GM12878 (cell line): ENCODE measurements around the gene HPGD. TPM values are rescaled to one million over a fixed set of nuclear protein-coding genes. Genes with fewer than 3 reads are reported as not detected.

ENCODE experiments used
- ATAC-seq: fragments of 200-7000 bp; cut with Tn5 transposase; 3 replicates; pipeline ENCODE4 v1.9.1; 2020; ENCODE audit warnings: mild to moderate bottlenecking, moderate library complexity
- BruUV-seq: library from RNA; stranded (reverse); fragments of 400-500 nt; replicated peaks from 2 replicates; lab custom pipeline; 2021; lab: Mats Ljungman, UMichigan
- CTCF ChIA-PET: fragments of 300-600 bp; sonication (Branson Sonifier 250); formaldehyde crosslinking; extraction: SDS; loops from one replicate; lab custom pipeline; 2021; ENCODE audit warnings: inconsistent platforms; lab: Yijun Ruan, JAX
- POLR2A ChIA-PET: fragments of 350-600 bp; formaldehyde crosslinking; extraction: SDS; loops from one replicate; lab custom pipeline; 2021; ENCODE audit warnings: inconsistent platforms; lab: Charles Lee
- RAD21 ChIA-PET: fragments of 300-600 bp; sonication (Branson Sonifier 250); formaldehyde crosslinking; loops from one replicate; lab custom pipeline; 2023; ENCODE audit warnings: antibody characterized with exemption; ENCODE audit not compliant: unreplicated experiment; lab: Charles Lee
- SMC1A ChIA-PET: fragments of 300-600 bp; sonication (Branson Sonifier 250); formaldehyde crosslinking; loops from one replicate; lab custom pipeline; 2023; ENCODE audit not compliant: unreplicated experiment, uncharacterized antibody; lab: Charles Lee
- DNase-seq: peaks from one replicate; pipeline ENCODE4 v3.0.0-alpha.2; 2011; ENCODE audit warnings: low read depth, low spot score
- FAIRE-seq: peaks from 3 replicates; lab custom pipeline; 2011; peaks lifted over from hg19 to GRCh38; lab: Jason Lieb, UNC
- H2AFZ ChIP-seq: 2 replicates; pipeline ENCODE4 v1.6.0; 2011; ENCODE audit warnings: low read depth, low read length, control low read depth; ENCODE audit not compliant: control insufficient read depth
- H3K27ac ChIP-seq: 2 replicates; pipeline ENCODE4 v1.5.1; 2011; ENCODE audit warnings: control low read depth; ENCODE audit not compliant: control insufficient read depth, insufficient read depth
- H3K27me3 ChIP-seq, 2 experiments: replicated peaks in 1 of 2; 2 replicates each; pipeline versions ENCODE4 v1.6.0 to v1.6.1; 2011; ENCODE audit warnings: low read length in 1 of 2; ENCODE audit not compliant: control insufficient read depth in 2 of 2, insufficient read depth in 2 of 2
- H3K36me3 ChIP-seq, 2 experiments: 2 replicates each; pipeline ENCODE4 v1.5.1; 2011; ENCODE audit warnings: low read length in 1 of 2; ENCODE audit not compliant: control insufficient read depth in 2 of 2, insufficient read depth in 2 of 2
- H3K4me1 ChIP-seq: 2 replicates; pipeline ENCODE4 v1.6.1; 2011; ENCODE audit warnings: mild to moderate bottlenecking, low read length, moderate library complexity, mixed read lengths; ENCODE audit not compliant: control insufficient read depth, insufficient read depth
- H3K4me2 ChIP-seq: 2 replicates; pipeline ENCODE4 v1.6.0; 2011; ENCODE audit warnings: control low read depth; ENCODE audit not compliant: control insufficient read depth, insufficient read depth
- H3K4me3 ChIP-seq: fragments of 200-600 bp; sonication (generic); 2 replicates; pipeline ENCODE4 v1.5.1; 2016
- H3K79me2 ChIP-seq: 2 replicates; pipeline ENCODE4 v1.6.0; 2011; ENCODE audit warnings: low read length; ENCODE audit not compliant: control insufficient read depth, insufficient read depth
- H3K9ac ChIP-seq: 2 replicates; pipeline ENCODE4 v1.8.0; 2011; ENCODE audit warnings: low read length, control low read depth, mixed read lengths; ENCODE audit not compliant: control insufficient read depth, insufficient read depth
- H3K9me3 ChIP-seq: replicated peaks from 3 replicates; pipeline ENCODE4 v1.5.1; 2011; ENCODE audit warnings: mild to moderate bottlenecking, low read length; ENCODE audit not compliant: control insufficient read depth, insufficient read depth
- H4K20me1 ChIP-seq: 2 replicates; pipeline ENCODE4 v1.6.0; 2011; ENCODE audit not compliant: control insufficient read depth, insufficient read depth
- BHLHE40 ChIP-seq, 2 experiments: fragments of 450-650 bp in 1 of 2; IDR thresholded peaks; 2 replicates each; pipeline ENCODE4 v1.6.1; 2011 to 2017; ENCODE audit warnings: low read depth in 2 of 2, borderline replicate concordance in 1 of 2, improper control_type of control experiment in 1 of 2, low read length in 1 of 2, mild to moderate bottlenecking in 1 of 2
- CEBPB ChIP-seq, 2 experiments: fragments of 150-350 bp in 1 of 2; IDR thresholded peaks; 2 replicates each; pipeline ENCODE4 v1.6.1; 2012 to 2014; ENCODE audit warnings: low read depth in 2 of 2, low read length in 2 of 2, borderline replicate concordance in 1 of 2, inconsistent platforms in 1 of 2
- CTCF ChIP-seq, 3 experiments: IDR thresholded peaks in 2 of 3; conservative IDR thresholded peaks in 1 of 3; 2 replicates each; pipeline ENCODE4 v1.5.1; 2011; ENCODE audit warnings: low read depth in 3 of 3, low read length in 3 of 3, mild to moderate bottlenecking in 3 of 3, control low read depth in 2 of 3, moderate library complexity in 2 of 3, inconsistent platforms in 1 of 3, mixed read lengths in 1 of 3; ENCODE audit not compliant: control insufficient read depth in 2 of 3, insufficient read depth in 1 of 3; ENCODE audit errors: extremely low read depth in 1 of 3
- ESRRA ChIP-seq: IDR thresholded peaks from 2 replicates; pipeline ENCODE4 v1.6.1; 2012; ENCODE audit warnings: mild to moderate bottlenecking, low read length, improper control_type of control experiment
- HCFC1 ChIP-seq: fragments of 150-350 bp; IDR thresholded peaks from 2 replicates; pipeline ENCODE4 v1.6.1; 2014; ENCODE audit warnings: low read length
- IRF4 ChIP-seq: IDR thresholded peaks from 2 replicates; pipeline ENCODE4 v1.6.1; 2011; ENCODE audit warnings: low read depth, low read length
- JUNB ChIP-seq: IDR thresholded peaks from 2 replicates; pipeline ENCODE4 v1.6.1; 2016; ENCODE audit warnings: antibody characterized with exemption, mild to moderate bottlenecking
- MXI1 ChIP-seq: fragments of 150-350 bp; IDR thresholded peaks from 2 replicates; pipeline ENCODE4 v1.6.1; 2011; ENCODE audit warnings: low read depth, mild to moderate bottlenecking, inconsistent platforms, low read length, improper control_type of control experiment
- PAX5 ChIP-seq: IDR thresholded peaks from 2 replicates; pipeline ENCODE4 v1.6.1; 2011; ENCODE audit warnings: low read depth, low read length, borderline replicate concordance
- RELA ChIP-seq: fragments of 450-650 bp; IDR thresholded peaks from 2 replicates; pipeline ENCODE4 v1.8.0; 2014; ENCODE audit warnings: borderline replicate concordance; ENCODE audit not compliant: partially characterized antibody
- SP1 ChIP-seq: IDR thresholded peaks from one replicate; pipeline ENCODE4 v1.6.1; 2011; ENCODE audit warnings: low read depth, low read length
- ZZZ3 ChIP-seq: IDR thresholded peaks from 2 replicates; pipeline ENCODE4 v1.6.1; 2011; ENCODE audit warnings: low read depth; ENCODE audit not compliant: control insufficient read depth, insufficient read length
- WGBS: methylation state at CpG from one replicate; pipeline ENCODE4 v1.1.6; 2016; ENCODE audit warnings: low lambda C conversion rate; ENCODE audit not compliant: insufficient replicate concordance, insufficient coverage; ENCODE audit errors: missing lambda C conversion rate; 5-methylcytosine and 5-hydroxymethylcytosine counted together
- in situ Hi-C: fragments of 300-500 bp; cut with MboI; formaldehyde crosslinking; loops from 9 replicates; pipeline ENCODE4 v1.14.3; 2018; ENCODE audit warnings: mixed read lengths
- intact Hi-C: fragments of 100-400 bp; cut with micrococcal nuclease; formaldehyde crosslinking; loops from one replicate; pipeline ENCODE4 v1.14.2; 2022; ENCODE audit not compliant: unreplicated experiment
- polyA plus RNA-seq, 11 experiments: library from polyadenylated mRNA; depleted of rRNA in 4 of 11; unstranded in 6 of 11; stranded (reverse) in 5 of 11; fragments of >200 nt; fragmentation: Nextera tagmentation in 4 of 11; fragmentation: Illumina TruSeq in 1 of 11; extraction: Ambion mirVana in 4 of 11; extraction: Trizol in 1 of 11; gene quantifications; 1 replicate in 1 of 11; 2 replicates in 10 of 11; pipeline versions ENCODE4 v1.2.1 to v1.2.3, GENCODE V29; 2011 to 2016; ENCODE audit warnings: inconsistent platforms in 2 of 11, missing spikeins in 2 of 11, low read depth in 1 of 11
- total RNA-seq, 4 experiments: library from RNA; depleted of rRNA in 3 of 4; stranded (reverse); fragments of >200 nt in 3 of 4; fragmentation: Illumina TruSeq in 1 of 4; extraction: Trizol in 1 of 4; gene quantifications; 2 replicates each; pipeline versions ENCODE4 v1.2.1 to v1.2.3, GENCODE V29; 2013 to 2021
- TF ChIP-seq, protein P1 (sequence below): IDR thresholded peaks from 2 replicates; pipeline ENCODE4 v1.6.1; 2012; ENCODE audit warnings: low read length, inconsistent platforms
- TF ChIP-seq, protein P2 (sequence below): IDR thresholded peaks from 2 replicates; pipeline ENCODE4 v1.6.1; 2011; ENCODE audit warnings: mild to moderate bottlenecking, low read depth, low read length, moderate library complexity; ENCODE audit not compliant: insufficient replicate concordance

Gene HPGD
- total and polyA plus RNA-seq, 10 of the 15 experiments (the other 5 are each of a cell fraction or from before 2014, with no cell fraction given), result 0.07 to 0.41 (median 0.24) TPM; not detected in 7

DNA sequence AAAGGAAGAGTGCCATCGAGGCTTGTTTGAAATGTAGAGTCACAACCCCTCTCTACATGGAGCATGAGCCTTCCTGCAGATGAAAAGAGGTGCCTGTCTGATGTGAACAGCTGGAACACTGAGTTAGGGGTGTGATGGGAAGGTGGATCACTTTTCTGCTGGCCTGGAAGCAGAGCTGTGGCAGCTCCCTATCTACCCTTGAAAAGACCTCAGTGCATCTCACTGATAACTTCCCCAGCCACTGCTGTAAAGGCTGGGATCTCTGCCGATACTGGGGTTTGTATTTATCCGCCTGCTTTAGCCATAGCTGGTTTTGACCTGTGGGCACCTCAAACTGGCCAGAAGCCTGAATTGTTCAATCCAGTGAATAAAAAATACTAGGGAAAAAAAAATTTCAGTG is 46.8 kb downstream of the HPGD start:
- Histone ChIP-seq H3K79me2 (no peaks in the 10 kb centered on the region), H4K20me1 (no peaks in the 10 kb centered on the region), H2AFZ (no peak overlapping the region), H3K9me3 (no peaks in the 10 kb centered on the region), H3K27me3 (no peaks in the 10 kb centered on the region), H3K36me3 (no peaks in the 10 kb centered on the region), H3K4me2 (no peak overlapping the region), H3K27ac (no peak overlapping the region), H3K4me1 (no peaks in the 10 kb centered on the region), H3K9ac (no peak overlapping the region), H3K4me3 (no peak overlapping the region)
- intact Hi-C loops, result no loop called here
- WGBS, result 30% methylated on average over 3 of the region's 3 CpGs
- ATAC-seq (no peak), FAIRE-seq (no peak), DNase-seq (no peak)
- in situ Hi-C loops, result no loop called here
- TF ChIP-seq SP1 (no peak), BHLHE40 (IDR thresholded peaks at IDR 0.05; ENCODE audit: borderline replicate concordance in 1 of 2, low read depth in 2 of 2, low read length in 1 of 2) (no peak), MXI1 (no peak), JUNB (no peak), CTCF (IDR thresholded peaks at IDR 0.05 in 2 of 3, conservative IDR thresholded peaks at IDR 0.05 in 1 of 3; ENCODE audit: control insufficient read depth in 2 of 3, extremely low read depth in 1 of 3, insufficient read depth in 1 of 3, low read depth in 3 of 3, low read length in 3 of 3) (no peak), ESRRA (no peak), ZZZ3 (no peak), PAX5 (no peak), HCFC1 (no peak), IRF4 (no peak), RELA (no peak), CEBPB (IDR thresholded peaks at IDR 0.05; ENCODE audit: borderline replicate concordance in 1 of 2, low read depth in 2 of 2, low read length in 2 of 2) (no peak)
- TF ChIP-seq, protein P1, sequence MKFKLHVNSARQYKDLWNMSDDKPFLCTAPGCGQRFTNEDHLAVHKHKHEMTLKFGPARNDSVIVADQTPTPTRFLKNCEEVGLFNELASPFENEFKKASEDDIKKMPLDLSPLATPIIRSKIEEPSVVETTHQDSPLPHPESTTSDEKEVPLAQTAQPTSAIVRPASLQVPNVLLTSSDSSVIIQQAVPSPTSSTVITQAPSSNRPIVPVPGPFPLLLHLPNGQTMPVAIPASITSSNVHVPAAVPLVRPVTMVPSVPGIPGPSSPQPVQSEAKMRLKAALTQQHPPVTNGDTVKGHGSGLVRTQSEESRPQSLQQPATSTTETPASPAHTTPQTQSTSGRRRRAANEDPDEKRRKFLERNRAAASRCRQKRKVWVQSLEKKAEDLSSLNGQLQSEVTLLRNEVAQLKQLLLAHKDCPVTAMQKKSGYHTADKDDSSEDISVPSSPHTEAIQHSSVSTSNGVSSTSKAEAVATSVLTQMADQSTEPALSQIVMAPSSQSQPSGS, result no peak
- TF ChIP-seq, protein P2, sequence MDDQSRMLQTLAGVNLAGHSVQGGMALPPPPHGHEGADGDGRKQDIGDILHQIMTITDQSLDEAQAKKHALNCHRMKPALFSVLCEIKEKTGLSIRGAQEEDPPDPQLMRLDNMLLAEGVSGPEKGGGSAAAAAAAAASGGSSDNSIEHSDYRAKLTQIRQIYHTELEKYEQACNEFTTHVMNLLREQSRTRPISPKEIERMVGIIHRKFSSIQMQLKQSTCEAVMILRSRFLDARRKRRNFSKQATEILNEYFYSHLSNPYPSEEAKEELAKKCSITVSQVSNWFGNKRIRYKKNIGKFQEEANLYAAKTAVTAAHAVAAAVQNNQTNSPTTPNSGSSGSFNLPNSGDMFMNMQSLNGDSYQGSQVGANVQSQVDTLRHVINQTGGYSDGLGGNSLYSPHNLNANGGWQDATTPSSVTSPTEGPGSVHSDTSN, result no peak
- POLR2A ChIA-PET, result no interaction called here
- CTCF ChIA-PET, result interaction anchor here (0.9 to 1.3 kb wide), 2 partner anchors 9 kb away, joined by 3 read pairs; no protein-coding TSS in a partner anchor
- no TSS peak for BruUV-seq
- SMC1A ChIA-PET, result no interaction called here
- RAD21 ChIA-PET, result no interaction called here
